ENCODE results near the gene GPR37L1. TPM values are rescaled to one million over a fixed set of nuclear protein-coding genes. Genes with fewer than 3 reads are reported as not detected.
A peak's percentile ranks its signal among the peaks of the same experiment; 100 is the strongest.

GPR37L1 gene
- total RNA-seq, 6 donors from 2014 or later, result under 0.01 to 0.07 (median 0.03) TPM; not detected in 3

DNA sequence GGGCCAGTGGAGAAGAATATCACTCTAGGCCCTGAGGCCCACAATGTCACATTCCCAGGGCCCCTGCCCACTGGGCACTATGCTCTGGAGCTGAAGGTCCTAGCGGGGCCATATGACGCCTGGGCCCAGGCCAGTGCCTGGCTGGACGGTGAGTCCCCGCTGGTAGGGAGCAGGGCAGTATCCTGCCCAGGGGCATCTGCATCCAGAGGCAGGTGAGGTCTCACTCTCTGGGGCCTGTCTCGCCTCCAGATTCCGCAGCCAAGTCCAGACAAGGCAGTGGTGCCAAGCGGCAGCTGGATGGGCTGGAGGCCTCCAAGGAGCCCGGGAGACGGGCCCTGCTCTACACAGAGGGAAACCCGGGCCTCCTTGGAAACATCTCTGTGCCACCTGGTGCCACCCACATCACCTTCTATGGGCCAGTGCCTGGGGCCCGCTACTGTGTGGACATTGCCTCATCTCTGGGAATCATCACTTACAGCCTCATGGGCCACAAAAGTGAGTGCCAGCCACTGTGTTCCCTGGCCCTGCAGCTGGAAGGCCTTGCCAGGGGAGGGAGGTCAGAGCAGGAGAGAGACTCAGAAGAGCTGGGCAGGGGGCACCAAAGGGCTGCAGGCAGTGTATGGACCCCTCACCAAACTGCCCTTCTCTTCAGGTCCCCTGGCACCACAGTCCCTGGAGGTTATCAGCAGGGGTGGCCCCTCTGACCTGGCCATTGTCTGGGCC lies 48.7 kb downstream of the GPR37L1 start:
- Histone ChIP-seq H3K27me3 (no peaks in the 10 kb centered on the region), H3K9me3 (no peaks in the 10 kb centered on the region), H3K4me1 (peaks cover 0 to 11% (median 3%) of the 10 kb centered on the region in 4 donors), H3K36me3 (no peaks in the 10 kb centered on the region), H3K27ac (no peak overlapping the region), H3K4me3 (no peak overlapping the region)
- ATAC-seq (ENCODE audit: low FRiP score in 2 of 2), result peak in 1 of 2 donors; percentile 28
- peak in 1 of 2 donors; percentile 61 for DNase-seq
- WGBS, 2 donors, result 98% methylated on average over 10 of the region's 11 CpGs; no CpG with 5 or more reads in 1 of the 2 donors
- TF ChIP-seq POLR2A (IDR thresholded peaks at IDR 0.05) (no peak), EP300 (IDR thresholded peaks at IDR 0.05) (no peak), POLR2AphosphoS5 (IDR thresholded peaks at IDR 0.05) (no peak)
- TF ChIP-seq, protein P1, sequence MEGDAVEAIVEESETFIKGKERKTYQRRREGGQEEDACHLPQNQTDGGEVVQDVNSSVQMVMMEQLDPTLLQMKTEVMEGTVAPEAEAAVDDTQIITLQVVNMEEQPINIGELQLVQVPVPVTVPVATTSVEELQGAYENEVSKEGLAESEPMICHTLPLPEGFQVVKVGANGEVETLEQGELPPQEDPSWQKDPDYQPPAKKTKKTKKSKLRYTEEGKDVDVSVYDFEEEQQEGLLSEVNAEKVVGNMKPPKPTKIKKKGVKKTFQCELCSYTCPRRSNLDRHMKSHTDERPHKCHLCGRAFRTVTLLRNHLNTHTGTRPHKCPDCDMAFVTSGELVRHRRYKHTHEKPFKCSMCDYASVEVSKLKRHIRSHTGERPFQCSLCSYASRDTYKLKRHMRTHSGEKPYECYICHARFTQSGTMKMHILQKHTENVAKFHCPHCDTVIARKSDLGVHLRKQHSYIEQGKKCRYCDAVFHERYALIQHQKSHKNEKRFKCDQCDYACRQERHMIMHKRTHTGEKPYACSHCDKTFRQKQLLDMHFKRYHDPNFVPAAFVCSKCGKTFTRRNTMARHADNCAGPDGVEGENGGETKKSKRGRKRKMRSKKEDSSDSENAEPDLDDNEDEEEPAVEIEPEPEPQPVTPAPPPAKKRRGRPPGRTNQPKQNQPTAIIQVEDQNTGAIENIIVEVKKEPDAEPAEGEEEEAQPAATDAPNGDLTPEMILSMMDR (IDR thresholded peaks at IDR 0.05), result no peak

DNA sequence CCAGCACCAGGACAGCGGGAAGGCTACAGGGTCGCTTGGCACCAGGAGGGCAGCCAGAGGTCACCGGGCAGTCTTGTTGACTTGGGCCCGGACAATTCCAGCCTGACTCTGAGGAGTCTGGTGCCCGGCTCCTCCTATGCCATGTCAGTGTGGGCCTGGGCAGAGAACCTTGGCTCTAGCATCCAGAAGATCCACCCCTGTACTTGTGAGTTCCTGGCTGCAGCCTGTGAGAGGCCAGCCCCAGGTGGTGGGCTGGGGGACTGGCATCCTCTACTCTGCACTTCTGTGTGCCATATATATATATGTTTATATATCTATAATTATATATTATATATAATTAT lies 49.3 kb downstream of the GPR37L1 start:
- H3K36me3 ChIP-seq, result no peaks in the 10 kb centered on the region
- no peak for DNase-seq
- H3K27ac ChIP-seq, result no peak overlapping the region
- ATAC-seq (ENCODE audit: low FRiP score in 2 of 2), result no peak
- H3K4me1 ChIP-seq, result peaks cover 0 to 11% (median 3%) of the 10 kb centered on the region in 4 donors
- no peaks in the 10 kb centered on the region for H3K9me3 ChIP-seq
- WGBS, 2 donors, result 80 to 94% methylated on average over 3 to 5 of the region's 5 CpGs
- H3K4me3 ChIP-seq, result no peak overlapping the region
- no peaks in the 10 kb centered on the region for H3K27me3 ChIP-seq
- TF ChIP-seq POLR2AphosphoS5 (IDR thresholded peaks at IDR 0.05) (no peak), POLR2A (IDR thresholded peaks at IDR 0.05) (no peak), EP300 (IDR thresholded peaks at IDR 0.05) (no peak)
- TF ChIP-seq, protein P1 (IDR thresholded peaks at IDR 0.05), result no peak

DNA sequence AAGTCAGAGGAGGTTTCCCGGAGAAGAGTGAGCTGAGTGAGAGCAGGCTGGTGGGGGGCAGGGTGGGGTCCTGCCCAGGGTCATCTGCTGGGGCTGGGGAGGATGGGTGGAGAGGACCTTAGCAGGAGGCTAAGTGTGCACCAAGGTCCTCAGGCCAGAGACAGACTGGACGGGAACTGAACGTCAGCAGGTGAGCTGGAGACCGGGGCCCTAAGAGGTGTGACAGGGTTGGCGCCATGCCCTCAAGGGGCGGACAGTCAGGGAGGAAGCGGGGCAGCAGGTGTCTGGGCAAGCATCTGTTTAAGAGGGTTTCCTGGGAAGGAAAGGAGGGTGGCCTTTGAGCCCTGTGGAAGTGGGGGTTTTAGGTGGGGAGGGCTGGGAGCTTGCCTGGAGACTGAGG lies 51.3 kb downstream of the GPR37L1 start:
- H3K4me3 ChIP-seq, result no peak overlapping the region
- no peak for TF ChIP-seq EP300 (IDR thresholded peaks at IDR 0.05)
- TF ChIP-seq POLR2A (IDR thresholded peaks at IDR 0.05), result no peak
- TF ChIP-seq POLR2AphosphoS5 (IDR thresholded peaks at IDR 0.05), result no peak
- TF ChIP-seq, protein P1 (IDR thresholded peaks at IDR 0.05), result no peak
- H3K27ac ChIP-seq, result no peak overlapping the region
- DNase-seq (peak in 1 of 2 donors; percentile 49), ATAC-seq (ENCODE audit: low FRiP score in 2 of 2) (no peak)
- no peaks in the 10 kb centered on the region for H3K27me3 ChIP-seq
- WGBS, 2 donors, result 84 to 85% methylated on average over 7 of the region's 7 CpGs
- H3K9me3 ChIP-seq, result no peaks in the 10 kb centered on the region
- no peaks in the 10 kb centered on the region for H3K4me1 ChIP-seq
- H3K36me3 ChIP-seq, result no peaks in the 10 kb centered on the region

DNA sequence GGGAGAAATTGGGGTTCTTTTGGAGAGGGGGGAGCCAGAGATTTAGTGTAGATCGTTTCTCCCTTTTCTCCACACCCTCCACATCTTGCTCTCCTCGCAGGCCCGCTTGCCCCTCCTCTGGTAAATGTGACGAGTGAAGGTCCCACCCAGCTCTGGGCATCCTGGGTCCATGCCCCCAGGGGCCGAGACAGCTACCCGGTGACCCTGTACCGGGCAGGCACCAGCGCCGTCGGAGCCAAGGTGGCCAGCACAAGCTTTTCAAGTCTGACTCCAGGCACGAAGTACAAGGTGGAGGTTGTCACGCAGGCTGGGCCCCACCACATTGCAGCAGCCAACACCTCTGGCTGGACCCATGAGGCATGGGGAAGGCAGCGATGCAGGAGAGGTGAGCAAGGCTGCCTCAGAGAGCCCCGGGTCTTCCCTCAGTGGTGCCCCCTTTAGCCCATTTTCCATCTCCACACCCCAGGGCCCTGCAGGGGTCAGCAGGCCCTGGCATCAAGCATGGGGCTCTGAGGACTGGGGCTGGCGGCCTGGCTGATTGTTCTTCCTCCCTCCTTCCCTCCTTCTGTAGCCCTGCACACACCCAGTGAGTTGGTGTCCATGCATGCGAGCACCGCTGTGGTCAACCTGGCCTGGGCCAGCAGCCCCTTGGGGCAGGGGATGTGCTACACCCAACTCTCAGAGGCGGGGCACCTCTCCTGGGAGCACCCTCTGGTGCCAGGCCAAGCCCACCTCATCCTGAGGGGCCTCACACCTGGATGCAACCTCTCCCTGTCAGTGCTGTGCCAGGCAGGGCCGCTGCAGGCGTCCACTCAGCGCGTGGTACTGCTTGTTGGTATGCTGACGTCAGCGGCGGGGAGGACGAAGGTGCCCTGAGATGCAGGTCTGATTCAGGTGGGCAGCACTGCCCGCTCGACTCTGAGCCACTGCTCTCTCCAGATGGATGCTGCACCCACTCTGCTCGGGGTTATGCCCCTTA lies 54.5 kb downstream of the GPR37L1 start:
- WGBS, 2 donors, result 91 to 94% methylated on average over 16 to 25 of the region's 29 CpGs
- ATAC-seq (ENCODE audit: low FRiP score in 2 of 2), result no peak

More for the DNA sequence above, 54.5 kb downstream of the GPR37L1 start:
- Histone ChIP-seq H3K4me3 (no peak overlapping the region), H3K27me3 (no peaks in the 10 kb centered on the region), H3K27ac (no peak overlapping the region), H3K36me3 (no peaks in the 10 kb centered on the region), H3K9me3 (no peaks in the 10 kb centered on the region), H3K4me1 (no peaks in the 10 kb centered on the region)
- no peak for TF ChIP-seq EP300 (IDR thresholded peaks at IDR 0.05)
- TF ChIP-seq POLR2A (IDR thresholded peaks at IDR 0.05), result no peak
- no peak for TF ChIP-seq POLR2AphosphoS5 (IDR thresholded peaks at IDR 0.05)
- TF ChIP-seq, protein P1 (IDR thresholded peaks at IDR 0.05), result no peak
- peak in 1 of 2 donors; percentile 65 for DNase-seq
